Endodermal cell (in vitro differentiated cells): ENCODE measurements around the gene SHISA4. TPM values are rescaled to one million over a fixed set of nuclear protein-coding genes. Genes with fewer than 3 reads are reported as not detected.
"Not testable (repeated sequence)": the region's sequence is repeated elsewhere in the genome, so short reads cannot be mapped to it uniquely, and the experiment has no call there.

Experiments used
- DNase-seq: peaks from one replicate; pipeline ENCODE4 v3.0.0-alpha.2; 2017
- H3K27ac ChIP-seq: 2 replicates; pipeline ENCODE4 v1.5.1; 2013; ENCODE audit warnings: mild to moderate bottlenecking, low read depth, low read length, moderate library complexity
- H3K27me3 ChIP-seq: 2 replicates; pipeline ENCODE4 v1.6.1; 2013; ENCODE audit warnings: mild to moderate bottlenecking, low read length, moderate library complexity; ENCODE audit not compliant: insufficient read depth, control insufficient read depth, poor library complexity, severe bottlenecking
- H3K36me3 ChIP-seq: 2 replicates; pipeline ENCODE4 v1.7.0; 2013; ENCODE audit warnings: mild to moderate bottlenecking, low read length, moderate library complexity; ENCODE audit not compliant: control insufficient read depth, insufficient read depth
- H3K4me1 ChIP-seq: one replicate; pipeline ENCODE4 v1.7.0; 2013; ENCODE audit warnings: low read length; ENCODE audit not compliant: control insufficient read depth, insufficient read depth
- H3K4me3 ChIP-seq: 2 replicates; pipeline ENCODE4 v1.5.1; 2013; ENCODE audit warnings: mild to moderate bottlenecking, low read length, moderate library complexity
- H3K9ac ChIP-seq: 2 replicates; pipeline ENCODE4 v1.6.1; 2013; ENCODE audit warnings: mild to moderate bottlenecking, low read length, moderate library complexity; ENCODE audit not compliant: poor library complexity, severe bottlenecking; ENCODE audit errors: extremely low read depth
- H3K9me3 ChIP-seq: 2 replicates; pipeline ENCODE4 v1.6.1; 2013; ENCODE audit warnings: mild to moderate bottlenecking, low read length, moderate library complexity; ENCODE audit not compliant: control insufficient read depth
- H3K27ac Mint-ChIP-seq: 2 replicates; pipeline ENCODE4 v1.8.0; 2020; ENCODE audit warnings: mixed read lengths
- H3K27me3 Mint-ChIP-seq: 2 replicates; pipeline ENCODE4 v1.8.0; 2021; ENCODE audit warnings: mild to moderate bottlenecking, mixed read lengths; ENCODE audit not compliant: insufficient read depth
- H3K36me3 Mint-ChIP-seq: 2 replicates; pipeline ENCODE4 v1.8.0; 2020; ENCODE audit warnings: low read depth, mixed read lengths
- H3K4me1 Mint-ChIP-seq: 2 replicates; pipeline ENCODE4 v1.8.0; 2020; ENCODE audit warnings: mixed read lengths
- H3K4me3 Mint-ChIP-seq: 2 replicates; pipeline ENCODE4 v1.8.0; 2020; ENCODE audit warnings: mild to moderate bottlenecking, moderate library complexity, mixed read lengths
- H3K9me3 Mint-ChIP-seq: 2 replicates; pipeline ENCODE4 v1.8.0; 2020; ENCODE audit warnings: mild to moderate bottlenecking, mixed read lengths
- CTCF ChIP-seq: fragments of 200-600 bp; sonication (generic); conservative IDR thresholded peaks from 2 replicates; pipeline ENCODE4 v1.5.0; 2021; ENCODE audit warnings: antibody characterized with exemption, mild to moderate bottlenecking
- WGBS, 2 experiments: methylation state at CpG; one replicate each; pipeline versions ENCODE4 v1.1.5 to v1.1.7; 2013; ENCODE audit warnings: missing lambda C conversion rate in 2 of 2, mixed read lengths in 1 of 2; ENCODE audit not compliant: insufficient coverage in 1 of 2, insufficient read length in 1 of 2; 5-methylcytosine and 5-hydroxymethylcytosine counted together
- total RNA-seq, 2 donors: library from RNA; stranded (reverse); fragmentation: NEBNext Ultra II Directional in 1 of 2; extraction: Animal tissue kit (Norgen Biotek cat#: 25700) in 1 of 2; gene quantifications; 2 replicates in 1 of 2; 3 replicates in 1 of 2; pipeline ENCODE4 v1.2.1, GENCODE V29; 2021

SHISA4 gene
- total RNA-seq, 2 donors from 2014 or later = 5.8 to 7.3 TPM

DNA sequence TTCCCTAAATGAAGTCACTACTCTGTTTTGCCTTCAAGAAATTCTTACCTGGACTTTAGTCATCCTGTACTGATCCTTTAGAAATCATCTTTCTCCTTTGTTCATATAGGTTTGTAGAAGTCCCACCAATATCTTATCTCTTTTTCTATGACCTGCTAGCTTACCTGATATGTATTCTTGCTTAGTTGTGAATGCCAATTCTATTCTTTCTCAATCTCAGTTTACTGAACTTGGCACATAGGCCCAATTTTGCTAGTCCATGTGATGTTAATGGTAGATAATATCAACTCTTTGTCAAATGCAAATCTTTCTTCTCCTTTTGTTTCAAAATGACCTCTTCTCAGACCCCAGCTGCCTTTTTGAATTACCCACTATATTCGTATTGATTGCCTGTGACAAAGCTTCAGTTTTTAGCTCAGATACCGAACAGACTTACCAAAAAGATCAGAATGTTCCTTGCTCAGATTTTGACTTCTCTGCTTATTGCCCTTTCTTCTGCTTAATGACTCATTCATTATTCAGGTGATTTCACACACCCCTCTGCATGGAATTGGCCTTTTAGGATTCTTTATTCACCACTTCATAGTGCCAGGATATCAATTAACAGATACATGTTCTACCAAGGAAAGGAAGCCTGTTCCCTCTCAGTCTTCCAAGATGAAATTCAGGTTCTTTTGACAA is 39.2 kb upstream of the SHISA4 start:
- H3K9me3 Mint-ChIP-seq = no peaks in the 10 kb centered on the region
- H3K4me3 Mint-ChIP-seq = no peak overlapping the region
- DNase-seq = no peak

DNA sequence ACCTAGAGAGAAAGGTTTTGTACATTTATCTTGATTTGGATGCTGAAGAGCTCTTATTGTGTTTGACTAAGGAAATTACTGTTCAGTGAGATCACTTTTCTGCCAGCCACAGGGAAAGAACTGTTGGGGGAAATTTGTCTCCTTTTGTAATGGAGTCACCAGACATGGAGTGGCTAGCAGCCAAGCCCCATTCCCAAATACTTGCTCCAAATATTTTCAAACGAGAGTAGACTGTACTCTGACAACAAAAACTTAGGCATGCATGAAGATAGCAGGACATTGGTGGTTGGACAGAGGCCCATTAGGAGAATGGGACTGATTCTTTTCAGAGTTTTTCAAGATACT is 38.7 kb upstream of the SHISA4 start:
- peaks cover 72% of the 10 kb centered on the region for H3K36me3 ChIP-seq
- H3K9ac ChIP-seq = no peak overlapping the region
- H3K9me3 ChIP-seq = no peaks in the 10 kb centered on the region
- no peak overlapping the region for H3K4me3 Mint-ChIP-seq
- H3K36me3 Mint-ChIP-seq = peaks cover 55% of the 10 kb centered on the region
- no peaks in the 10 kb centered on the region for H3K27me3 Mint-ChIP-seq
- DNase-seq = no peak
- WGBS, 2 experiments = 83 to 96% methylated on average over 1 of the region's 1 CpG
- no peaks in the 10 kb centered on the region for H3K9me3 Mint-ChIP-seq
- peak overlapping the region; percentile 12 for H3K27ac Mint-ChIP-seq
- H3K4me1 Mint-ChIP-seq = no peaks in the 10 kb centered on the region
- H3K4me1 ChIP-seq = peaks cover 5% of the 10 kb centered on the region
- H3K4me3 ChIP-seq = no peak overlapping the region
- H3K27ac ChIP-seq = no peak overlapping the region
- no peak for TF ChIP-seq CTCF
- H3K27me3 ChIP-seq = no peaks in the 10 kb centered on the region

More for the DNA sequence above, 39.2 kb upstream of the SHISA4 start:
- Histone ChIP-seq H3K27me3 (no peaks in the 10 kb centered on the region), H3K4me1 (peaks cover 5% of the 10 kb centered on the region), H3K4me3 (no peak overlapping the region), H3K36me3 (peaks cover 67% of the 10 kb centered on the region), H3K27ac (no peak overlapping the region), H3K9ac (no peak overlapping the region), H3K9me3 (no peaks in the 10 kb centered on the region)
- Mint-ChIP-seq H3K27ac (peak overlapping the region; percentile 12), H3K36me3 (peaks cover 50% of the 10 kb centered on the region), H3K27me3 (no peaks in the 10 kb centered on the region), H3K4me1 (no peaks in the 10 kb centered on the region)
- 92 to 97% methylated on average over 2 of the region's 2 CpGs for WGBS, 2 experiments
- TF ChIP-seq CTCF = no peak

- Histone ChIP-seq H3K27ac (no peak overlapping the region), H3K4me3 (no peak overlapping the region), H3K9ac (no peak overlapping the region), H3K27me3 (no peaks in the 10 kb centered on the region), H3K36me3 (peaks cover 88% of the 10 kb centered on the region), H3K9me3 (no peaks in the 10 kb centered on the region), H3K4me1 (peaks cover 5% of the 10 kb centered on the region)
- WGBS, 2 experiments = 83 to 94% methylated on average over 1 of the region's 1 CpG
- no peaks in the 10 kb centered on the region for H3K4me1 Mint-ChIP-seq
- H3K9me3 Mint-ChIP-seq = no peaks in the 10 kb centered on the region
- no peak for DNase-seq
- TF ChIP-seq CTCF = no peak
- H3K27ac Mint-ChIP-seq = no peak overlapping the region
- peaks cover 75% of the 10 kb centered on the region for H3K36me3 Mint-ChIP-seq
- no peak overlapping the region for H3K4me3 Mint-ChIP-seq
- H3K27me3 Mint-ChIP-seq = no peaks in the 10 kb centered on the region
Observed at GRCh38 chr1:201851949-201852348, 36.7 kb upstream of the SHISA4 start.

- not testable (repeated sequence) for H3K4me1 ChIP-seq, H3K27ac ChIP-seq, H3K27ac Mint-ChIP-seq, H3K27me3 ChIP-seq, H3K4me1 Mint-ChIP-seq, H3K27me3 Mint-ChIP-seq, H3K9me3 ChIP-seq, H3K9me3 Mint-ChIP-seq, H3K4me3 Mint-ChIP-seq, H3K9ac ChIP-seq, DNase-seq, H3K4me3 ChIP-seq
- 86 to 90% methylated on average over 2 of the region's 2 CpGs for WGBS, 2 experiments
- H3K36me3 Mint-ChIP-seq = peaks cover 76% of the 10 kb centered on the region
- peaks cover 96% of the 10 kb centered on the region for H3K36me3 ChIP-seq
Observed at GRCh38 chr1:201856722-201857121, 32.0 kb upstream of the SHISA4 start.
